ELR (cell line): ENCODE data around the gene CAP1.
"Not testable (repeated sequence)": the region's sequence is repeated elsewhere in the genome, so short reads cannot be mapped to it uniquely, and the experiment has no call there.

Experiments used
- DNase-seq: peaks from one replicate; pipeline ENCODE4 v3.0.0-alpha.2; 2015; ENCODE audit warnings: low read depth

Gene CAP1

DNA sequence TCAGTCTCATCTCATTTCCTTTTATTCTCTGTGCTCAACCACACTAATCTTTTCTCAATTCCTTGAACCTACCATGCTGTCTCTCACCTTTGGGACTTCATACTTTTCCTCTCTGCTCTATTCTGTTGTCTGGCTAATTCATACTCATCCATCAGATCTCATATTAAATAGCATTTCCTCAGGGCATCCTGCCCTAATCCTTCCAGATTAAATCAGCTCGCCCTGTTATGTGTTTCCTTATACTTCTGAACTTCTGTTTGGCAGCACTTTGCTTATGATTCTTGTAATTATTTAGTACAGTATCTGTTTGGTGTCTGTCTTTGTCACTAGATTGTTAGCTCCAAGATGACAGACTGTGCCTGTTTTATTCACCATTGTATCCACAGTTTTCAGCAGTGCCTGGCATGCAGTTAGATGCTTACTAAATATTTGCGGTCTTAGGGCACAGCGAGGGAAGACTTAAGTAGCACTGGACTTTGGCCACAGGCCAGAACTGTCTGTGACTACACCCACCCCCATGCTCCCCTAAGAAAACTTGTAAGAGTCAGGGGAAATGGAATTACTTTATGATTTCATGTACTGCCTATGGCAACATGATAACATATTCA is 9.9 kb upstream of the CAP1 start:
- no peak for DNase-seq

- peak; percentile 70 for DNase-seq
These were observed 8.2 kb upstream of the CAP1 start for GRCh38 chr1:40032240-40032891.

DNA sequence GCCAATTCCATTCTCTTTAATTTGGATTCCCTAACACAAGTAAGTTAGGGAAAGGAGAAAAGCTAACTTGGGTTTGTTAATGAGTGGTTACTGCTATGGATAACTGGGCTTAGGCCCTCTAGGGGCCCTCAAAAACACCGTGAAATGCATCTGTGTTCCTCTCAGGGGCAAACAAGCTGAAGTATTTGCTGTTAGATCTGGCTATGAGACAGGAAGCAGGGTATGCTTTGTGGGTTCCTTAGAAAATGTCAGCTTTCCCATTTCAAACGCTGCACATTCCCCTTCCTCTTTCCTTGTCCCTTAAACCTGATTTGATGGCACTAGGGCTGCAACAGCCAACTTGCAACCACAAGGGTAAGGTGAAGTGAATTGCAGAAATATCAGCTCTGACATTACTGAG is 5.7 kb upstream of the CAP1 start:
- no peak for DNase-seq

GRCh38 chr1:40036574-40036973 is 4.0 kb upstream of the CAP1 start:
- peak; percentile 64 for DNase-seq

DNA sequence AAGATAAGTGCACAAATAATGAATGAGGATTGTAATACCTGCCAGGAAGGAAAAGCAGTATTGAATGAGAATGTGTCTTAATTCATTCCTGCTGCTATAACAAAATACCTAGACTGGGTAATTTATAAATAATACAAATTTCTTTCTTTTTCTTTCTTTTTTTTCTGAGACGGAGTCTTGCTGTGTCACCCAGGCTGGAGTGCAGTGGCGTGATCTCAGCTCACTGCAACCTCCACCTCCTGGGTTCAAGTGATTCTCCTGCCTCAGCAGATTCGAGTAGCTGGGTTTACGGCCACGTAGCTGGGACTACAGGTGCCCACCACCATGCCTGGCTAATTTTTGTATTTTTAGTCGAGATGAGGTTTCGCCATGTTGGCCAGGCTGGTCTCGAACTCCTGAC is 3.3 kb upstream of the CAP1 start:
- not testable (repeated sequence) for DNase-seq

DNA sequence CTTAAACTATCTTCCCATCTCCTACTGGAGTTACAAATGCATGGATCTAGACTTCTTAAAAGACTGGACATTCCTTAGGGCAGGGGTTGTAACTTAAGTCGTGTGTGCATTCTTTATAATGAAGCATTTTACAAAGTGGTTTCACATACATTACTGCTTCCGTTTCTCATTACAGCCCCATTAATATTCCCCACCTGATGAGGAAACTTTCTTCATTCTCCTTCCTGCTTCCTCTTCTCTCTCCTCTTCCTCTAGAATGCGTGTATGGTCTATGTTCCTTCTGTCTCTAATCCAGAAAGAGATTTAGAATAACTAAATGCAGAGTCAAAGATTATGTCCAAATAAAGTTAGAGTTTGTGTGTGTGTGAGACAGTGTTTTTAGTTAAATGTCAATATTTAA is 1.8 kb upstream of the CAP1 start:
- no peak for DNase-seq

GRCh38 chr1:40039245-40039756 is 1.2 kb upstream of the CAP1 start:
- no peak for DNase-seq

- DNase-seq: peak; percentile 90
These were observed 595 bp upstream of the CAP1 start for GRCh38 chr1:40039757-40040510.

DNA sequence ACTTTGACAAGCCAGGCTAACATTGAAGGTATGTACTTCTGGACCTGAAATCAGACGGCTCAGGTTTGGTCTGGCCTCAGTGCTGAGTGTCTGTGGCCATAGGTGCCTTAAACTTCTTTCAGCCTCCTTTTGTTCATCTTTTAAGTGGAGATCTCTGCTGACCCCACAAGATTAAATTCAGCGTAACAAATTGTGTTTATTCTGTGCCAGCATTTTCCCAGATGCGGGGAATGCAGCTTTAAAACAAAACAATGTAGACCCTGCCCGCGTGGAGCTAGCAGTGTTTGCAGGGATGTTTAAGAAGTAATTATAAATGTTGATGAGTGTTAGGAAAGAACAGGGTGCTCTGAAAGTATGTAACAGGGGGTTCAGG is 923 bp downstream of the CAP1 start:
- no peak for DNase-seq

- peak; percentile 77 for DNase-seq
These were observed 1.8 kb downstream of the CAP1 start for GRCh38 chr1:40042341-40042740.

- DNase-seq: no peak
These were observed 3.6 kb downstream of the CAP1 start for GRCh38 chr1:40044110-40044509.

DNA sequence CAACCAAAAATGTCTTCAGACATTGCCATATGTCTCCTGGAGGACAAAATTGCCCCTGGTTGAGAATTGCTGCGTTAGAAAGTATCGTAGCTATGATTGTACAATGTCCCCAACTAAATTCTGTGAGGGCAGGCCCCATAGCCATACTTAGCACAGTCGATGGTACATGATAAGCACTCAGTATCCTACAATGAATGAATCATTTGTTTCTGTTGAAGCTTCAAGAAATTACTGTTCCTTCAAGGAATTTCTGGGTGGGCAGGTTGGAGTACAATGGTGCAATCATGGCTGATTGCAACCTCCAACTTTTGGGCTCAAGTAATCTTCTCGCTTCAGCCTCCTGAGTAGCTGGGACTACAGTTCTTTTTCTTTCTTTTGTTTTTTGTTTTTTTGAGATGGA is 4.7 kb downstream of the CAP1 start:
- DNase-seq: peak; percentile 27

DNA sequence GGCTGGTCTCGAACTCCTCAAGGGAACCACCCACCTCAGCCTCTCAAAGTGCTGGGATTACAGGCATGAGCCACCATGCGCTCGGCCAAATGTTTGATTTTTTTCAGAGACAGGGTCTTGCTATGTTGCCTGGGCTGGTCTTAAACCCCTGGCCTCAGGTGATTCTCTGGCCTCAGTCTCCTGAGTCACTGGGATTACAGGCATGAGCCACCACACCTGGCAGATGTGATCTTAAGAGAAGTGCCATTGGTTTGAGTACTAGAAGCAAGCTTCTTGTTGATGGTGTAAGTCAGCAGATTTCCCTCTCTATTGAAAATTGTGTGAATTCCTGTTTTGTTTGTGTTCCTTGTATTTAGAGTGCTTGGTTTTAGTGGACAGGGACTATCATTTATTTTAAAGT is 5.2 kb downstream of the CAP1 start:
- no peak for DNase-seq

DNA sequence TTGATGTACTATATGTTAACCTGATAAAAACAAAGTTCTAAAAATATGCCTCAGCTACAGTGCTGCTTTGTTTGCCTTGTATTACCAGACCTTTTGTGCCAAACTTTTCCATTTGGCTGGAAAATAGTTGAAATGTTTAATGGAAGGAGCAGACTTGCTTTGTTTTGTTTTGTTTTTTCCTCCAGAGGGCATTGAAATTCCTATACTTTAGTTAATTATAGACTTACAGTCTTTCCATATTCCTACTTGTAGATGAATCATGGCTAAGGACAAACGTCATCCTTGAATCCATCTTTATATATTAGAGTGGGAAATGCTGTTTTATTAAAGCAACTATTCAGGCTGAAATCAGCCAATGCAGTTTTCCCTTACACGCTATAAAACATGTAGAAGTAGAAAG is 6.7 kb downstream of the CAP1 start:
- DNase-seq: no peak

DNA sequence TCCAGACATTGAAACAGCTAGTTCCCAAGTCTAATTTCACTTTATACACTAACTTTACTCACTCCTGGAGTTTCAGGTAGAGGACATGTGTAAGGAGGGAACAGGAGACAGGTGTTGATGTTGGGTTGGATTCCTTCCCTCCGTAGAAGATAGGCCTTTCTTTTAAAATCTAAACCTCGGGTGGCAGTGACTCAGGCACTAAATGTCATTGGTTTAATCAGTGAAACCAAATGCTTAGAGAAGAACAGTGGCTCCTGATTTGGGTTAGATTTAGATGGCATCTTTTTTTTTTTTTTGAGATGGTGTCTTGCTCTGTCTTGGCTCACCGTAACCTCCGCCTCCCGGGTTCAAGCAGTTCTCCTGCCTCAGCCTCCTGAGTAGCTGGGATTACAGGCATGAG is 7.2 kb downstream of the CAP1 start:
- DNase-seq: no peak

DNA sequence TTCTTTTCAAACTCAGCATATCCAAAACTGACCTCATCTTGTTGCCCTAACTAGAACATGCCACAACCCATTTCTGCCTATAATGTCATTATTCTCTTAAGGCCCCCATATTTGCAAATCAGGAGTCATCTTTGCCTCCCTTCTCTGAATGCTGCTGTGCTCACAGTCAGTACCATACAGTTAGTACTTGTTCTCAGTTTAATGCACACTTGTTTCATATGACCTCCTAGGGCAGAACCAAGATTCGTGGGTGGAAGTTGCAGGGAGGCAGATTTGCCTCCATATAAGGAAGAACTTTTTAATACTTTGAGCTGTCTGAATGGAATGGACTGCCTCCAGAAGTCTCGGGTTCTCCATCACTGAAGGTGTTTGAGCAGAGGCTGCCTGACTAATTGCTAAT is 9.2 kb downstream of the CAP1 start:
- DNase-seq: no peak

GRCh38 chr1:40050863-40051262 is 10.3 kb downstream of the CAP1 start:
- no peak for DNase-seq

GRCh38 chr1:40053138-40053887 is 12.8 kb downstream of the CAP1 start:
- no peak for DNase-seq

GRCh38 chr1:40056519-40057309 is 16.2 kb downstream of the CAP1 start:
- DNase-seq: no peak

GRCh38 chr1:40057310-40058030 is 16.9 kb downstream of the CAP1 start:
- no peak for DNase-seq

DNA sequence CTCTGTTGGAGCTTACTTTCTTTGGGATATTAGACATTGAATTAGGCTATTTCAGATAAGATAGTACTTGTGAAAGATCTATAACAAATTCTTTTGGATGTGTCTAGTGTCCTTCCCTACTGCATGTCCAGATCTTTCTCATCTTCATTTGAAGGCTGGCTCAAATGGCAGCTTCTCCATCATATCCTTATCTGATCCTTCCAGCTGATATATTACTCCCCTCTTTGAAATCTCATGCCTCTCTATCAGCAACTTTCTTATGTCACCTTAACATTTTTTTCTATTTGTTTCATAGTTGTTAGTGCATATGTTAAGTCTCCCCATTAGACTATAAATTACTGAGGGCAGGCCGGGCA is 17.5 kb downstream of the CAP1 start:
- no peak for DNase-seq
